ENCODE measurements around the gene SLC19A2.

Gene SLC19A2

GRCh38 chr1:169495046-169495775, 9.5 kb upstream of the SLC19A2 start:
- H3K36me3 ChIP-seq (replicated peaks) = no peaks in the 10 kb centered on the region
- H3K27me3 ChIP-seq (ENCODE audit: low read depth) = 0 out of 2 replicates have a peak, but pooled peaks cover 4% of the 10 kb centered on the region
- in situ Hi-C loops (cut with MboI; ENCODE audit: low sequenced_read_pairs) = no loop called here
- no peaks in the 10 kb centered on the region for H3K4me1 ChIP-seq
- no peaks in the 10 kb centered on the region for H3K9me3 ChIP-seq
- H3K4me3 ChIP-seq = no peak overlapping the region
- DNase-seq (ENCODE audit: low spot score in 2 of 2) = no peak

DNA sequence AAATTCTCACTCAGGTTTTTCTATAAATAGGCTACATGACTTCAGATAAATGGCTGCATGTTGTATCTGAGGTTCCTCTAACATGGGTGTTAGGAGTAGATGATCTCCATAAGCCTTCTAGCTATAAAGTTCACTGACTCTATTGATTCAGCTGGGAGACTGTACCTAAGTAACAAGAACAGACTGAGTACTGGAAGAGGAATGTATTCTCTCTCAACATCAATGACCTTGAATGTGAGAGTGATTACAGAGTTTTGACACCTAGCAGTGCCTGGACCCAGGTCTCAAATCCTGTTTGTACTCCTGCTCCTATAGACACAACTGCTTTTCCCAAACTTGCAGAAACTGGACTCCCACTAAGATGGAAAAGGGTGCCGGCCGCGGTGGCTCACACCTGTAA, 8.6 kb upstream of the SLC19A2 start:
- DNase-seq (ENCODE audit: low spot score in 2 of 2) = no peak
- H3K36me3 ChIP-seq (replicated peaks) = no peaks in the 10 kb centered on the region
- no peaks in the 10 kb centered on the region for H3K4me1 ChIP-seq
- H3K4me3 ChIP-seq = no peak overlapping the region
- H3K27me3 ChIP-seq (ENCODE audit: low read depth) = 0 out of 2 replicates have a peak, but pooled peaks cover 4% of the 10 kb centered on the region
- in situ Hi-C loops (cut with MboI; ENCODE audit: low sequenced_read_pairs) = no loop called here
- H3K9me3 ChIP-seq = no peaks in the 10 kb centered on the region

DNA sequence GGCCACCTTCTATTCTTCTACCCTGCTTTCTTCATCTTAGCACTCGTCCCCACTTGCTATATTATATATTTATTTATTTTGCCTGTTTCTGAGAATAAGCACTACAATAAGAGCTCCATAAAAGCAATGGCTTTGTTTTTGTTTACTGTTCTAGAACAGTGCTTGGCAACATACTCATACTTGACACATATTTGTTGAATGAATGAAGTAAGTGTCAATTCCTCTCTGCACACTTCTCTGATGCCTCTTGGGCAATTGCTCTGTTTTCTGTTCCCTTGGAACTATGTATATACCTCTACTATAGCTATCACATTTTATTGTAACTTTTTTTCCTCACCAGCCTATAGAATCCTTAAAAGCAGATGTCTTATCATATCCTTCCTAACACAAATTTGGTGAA, 7.5 kb upstream of the SLC19A2 start:
- no peaks in the 10 kb centered on the region for H3K9me3 ChIP-seq

GRCh38 chr1:169491845-169492281, 6.1 kb upstream of the SLC19A2 start:
- Histone ChIP-seq H3K36me3 (replicated peaks) (no peaks in the 10 kb centered on the region), H3K9me3 (no peaks in the 10 kb centered on the region), H3K27me3 (ENCODE audit: low read depth) (0 out of 2 replicates have a peak, but pooled peaks cover 4% of the 10 kb centered on the region), H3K4me1 (peaks cover under 1% of the 10 kb centered on the region; the same call in 1 of the 2 replicates), H3K4me3 (no peak overlapping the region)
- DNase-seq (ENCODE audit: low spot score in 2 of 2) = no peak
- in situ Hi-C loops (cut with MboI; ENCODE audit: low sequenced_read_pairs) = no loop called here

More for the DNA sequence above, 7.5 kb upstream of the SLC19A2 start:
- Histone ChIP-seq H3K4me1 (no peaks in the 10 kb centered on the region), H3K4me3 (no peak overlapping the region), H3K27me3 (ENCODE audit: low read depth) (0 out of 2 replicates have a peak, but pooled peaks cover 4% of the 10 kb centered on the region), H3K36me3 (replicated peaks) (no peaks in the 10 kb centered on the region)
- in situ Hi-C loops (cut with MboI; ENCODE audit: low sequenced_read_pairs) = no loop called here
- no peak for DNase-seq (ENCODE audit: low spot score in 2 of 2)

DNA sequence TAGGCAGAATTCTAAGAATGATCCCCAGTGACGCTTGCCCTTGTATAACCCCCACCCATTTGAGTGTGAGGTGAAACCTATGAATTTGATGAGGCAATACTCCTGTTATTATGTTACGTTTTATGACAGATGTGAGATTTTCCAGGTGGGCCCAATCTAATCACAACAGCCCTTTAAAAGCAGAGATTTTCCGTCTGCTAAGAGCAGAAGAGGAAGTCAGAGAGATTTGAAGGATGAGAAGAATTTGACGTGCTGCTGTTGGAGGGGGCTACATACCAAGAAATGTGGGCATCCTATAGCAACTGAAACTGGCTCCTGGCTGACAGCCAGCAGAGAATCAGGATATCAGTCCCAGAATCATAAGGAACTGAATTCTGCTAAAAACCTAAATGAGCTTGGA, 2.4 kb upstream of the SLC19A2 start:
- H3K27me3 ChIP-seq (ENCODE audit: low read depth) = no peaks in the 10 kb centered on the region
- no peaks in the 10 kb centered on the region for H3K36me3 ChIP-seq (replicated peaks)
- H3K9me3 ChIP-seq = no peaks in the 10 kb centered on the region
- in situ Hi-C loops (cut with MboI; ENCODE audit: low sequenced_read_pairs) = loop anchor here (10.0 kb wide), 1 partner anchor 383 kb away; the partner anchor contains the start of gene ATP1B1
- no peak overlapping the region for H3K4me3 ChIP-seq
- no peak for DNase-seq (ENCODE audit: low spot score in 2 of 2)
- H3K4me1 ChIP-seq = peaks cover 17% of the 10 kb centered on the region

DNA sequence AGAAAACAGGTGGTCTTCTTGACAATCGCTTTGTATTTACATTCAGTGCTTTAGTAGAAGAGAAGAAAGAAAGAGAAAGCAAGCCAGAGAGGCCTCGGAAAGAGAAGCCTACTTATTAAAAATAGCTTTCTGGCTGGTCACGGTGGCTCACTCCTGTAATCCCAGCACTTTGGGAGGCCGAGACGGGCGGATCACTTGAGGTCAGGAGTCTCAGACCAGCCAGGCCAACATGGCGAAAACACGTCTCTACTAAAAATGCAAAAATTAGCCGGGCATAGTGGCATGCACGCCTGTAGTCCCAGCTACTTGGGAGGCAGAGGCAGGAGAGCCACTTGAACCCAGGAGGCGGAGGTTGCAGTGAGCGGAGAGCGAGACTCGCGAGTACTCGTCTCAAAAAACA, 1.8 kb upstream of the SLC19A2 start:
- DNase-seq (ENCODE audit: low spot score in 2 of 2) = no peak
- Histone ChIP-seq H3K4me3 (no peak overlapping the region), H3K9me3 (no peaks in the 10 kb centered on the region), H3K27me3 (ENCODE audit: low read depth) (no peaks in the 10 kb centered on the region), H3K4me1 (peaks cover 23% of the 10 kb centered on the region), H3K36me3 (replicated peaks) (no peaks in the 10 kb centered on the region)
- in situ Hi-C loops (cut with MboI; ENCODE audit: low sequenced_read_pairs) = loop anchor here (10.0 kb wide), 1 partner anchor 383 kb away; the partner anchor contains the start of gene ATP1B1

- in situ Hi-C loops (cut with MboI; ENCODE audit: low sequenced_read_pairs) = loop anchor here (10.0 kb wide), 1 partner anchor 382 kb away; the partner anchor contains the start of gene ATP1B1
- Histone ChIP-seq H3K4me3 (no peak overlapping the region), H3K36me3 (replicated peaks) (no peaks in the 10 kb centered on the region), H3K4me1 (peaks cover 25% of the 10 kb centered on the region), H3K27me3 (ENCODE audit: low read depth) (no peaks in the 10 kb centered on the region), H3K9me3 (no peaks in the 10 kb centered on the region)
- no peak for DNase-seq (ENCODE audit: low spot score in 2 of 2)
These were observed 1.4 kb upstream of the SLC19A2 start for GRCh38 chr1:169487133-169487532.

- in situ Hi-C loops (cut with MboI; ENCODE audit: low sequenced_read_pairs) = loop anchor here (10.0 kb wide), 1 partner anchor 382 kb away; the partner anchor contains the start of gene ATP1B1
- H3K27me3 ChIP-seq (ENCODE audit: low read depth) = no peaks in the 10 kb centered on the region
- H3K36me3 ChIP-seq (replicated peaks) = no peaks in the 10 kb centered on the region
- peak overlapping the region; percentile 72 for H3K4me3 ChIP-seq
- DNase-seq (ENCODE audit: low spot score in 2 of 2) = peak in 1 of 2 experiments; percentile 15
- H3K9me3 ChIP-seq = no peaks in the 10 kb centered on the region
- H3K4me1 ChIP-seq = peaks cover 26% of the 10 kb centered on the region
These were observed 722 bp upstream of the SLC19A2 start for GRCh38 chr1:169486281-169487051.

DNA sequence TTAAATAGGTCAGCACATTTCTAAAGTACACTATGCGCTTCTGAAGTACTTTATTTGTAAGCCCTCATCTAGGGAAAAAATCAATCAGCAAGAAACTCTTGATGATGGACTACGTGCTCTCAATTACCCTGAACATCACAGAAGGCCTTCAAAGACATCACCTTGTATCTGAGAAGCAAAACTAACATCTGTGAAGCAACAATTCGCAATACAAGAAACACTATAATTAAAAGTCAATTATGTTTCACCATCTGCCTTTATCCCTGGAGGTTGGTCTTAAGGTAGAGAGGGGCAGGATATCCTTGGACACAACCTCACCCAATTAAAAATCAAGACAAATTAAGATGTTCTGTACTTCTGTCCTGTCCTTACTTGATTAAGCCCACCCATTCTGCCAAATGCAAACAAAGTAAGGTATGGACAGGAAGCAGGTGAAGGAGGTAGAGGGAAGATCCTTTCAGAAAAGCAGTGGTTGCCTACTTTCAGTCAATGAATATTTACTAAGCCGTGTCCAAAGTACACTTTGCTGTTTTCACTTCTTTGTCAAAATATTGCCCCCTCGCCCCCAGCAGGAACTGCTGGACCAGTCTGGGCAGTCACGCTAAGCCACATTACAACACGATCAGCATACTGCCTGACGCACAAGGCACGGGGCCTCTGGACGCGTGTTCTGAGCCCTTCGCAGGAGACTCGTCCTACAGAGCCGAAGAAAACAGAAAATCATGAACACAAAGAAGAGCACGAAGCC, 887 bp downstream of the SLC19A2 start:
- Histone ChIP-seq H3K9me3 (no peaks in the 10 kb centered on the region), H3K27me3 (ENCODE audit: low read depth) (no peaks in the 10 kb centered on the region), H3K36me3 (replicated peaks) (no peaks in the 10 kb centered on the region), H3K4me1 (peaks cover 42% of the 10 kb centered on the region), H3K4me3 (peak overlapping the region; percentile 72)
- DNase-seq (ENCODE audit: low spot score in 2 of 2) = peak; percentile 24 to 34
- in situ Hi-C loops (cut with MboI; ENCODE audit: low sequenced_read_pairs) = loop anchor here (10.0 kb wide), 1 partner anchor 380 kb away; the partner anchor contains the start of gene ATP1B1

- in situ Hi-C loops (cut with MboI; ENCODE audit: low sequenced_read_pairs) = loop anchor here (10.0 kb wide), 1 partner anchor 379 kb away; the partner anchor contains the start of gene ATP1B1
- Histone ChIP-seq H3K36me3 (replicated peaks) (no peaks in the 10 kb centered on the region), H3K4me3 (peak overlapping the region; percentile 72), H3K27me3 (ENCODE audit: low read depth) (no peaks in the 10 kb centered on the region), H3K4me1 (peaks cover 46% of the 10 kb centered on the region), H3K9me3 (no peaks in the 10 kb centered on the region)
- no peak for DNase-seq (ENCODE audit: low spot score in 2 of 2)
These were observed 1.6 kb downstream of the SLC19A2 start for GRCh38 chr1:169484101-169484500.

GRCh38 chr1:169483500-169483966, 2.2 kb downstream of the SLC19A2 start:
- Histone ChIP-seq H3K27me3 (ENCODE audit: low read depth) (no peaks in the 10 kb centered on the region), H3K36me3 (replicated peaks) (no peaks in the 10 kb centered on the region), H3K4me1 (peaks cover 49% of the 10 kb centered on the region), H3K4me3 (peak overlapping the region; percentile 72), H3K9me3 (no peaks in the 10 kb centered on the region)
- peak; percentile 30 to 67 for DNase-seq (ENCODE audit: low spot score in 2 of 2)
- in situ Hi-C loops (cut with MboI; ENCODE audit: low sequenced_read_pairs) = loop anchor here (10.0 kb wide), 1 partner anchor 379 kb away; the partner anchor contains the start of gene ATP1B1

GRCh38 chr1:169479363-169480066, 6.2 kb downstream of the SLC19A2 start:
- DNase-seq (ENCODE audit: low spot score in 2 of 2) = peak in 1 of 2 experiments; percentile 86
- Histone ChIP-seq H3K4me1 (peaks cover 52% of the 10 kb centered on the region), H3K27me3 (ENCODE audit: low read depth) (no peaks in the 10 kb centered on the region), H3K36me3 (replicated peaks) (no peaks in the 10 kb centered on the region; the same call in 1 of the 2 replicates), H3K9me3 (no peaks in the 10 kb centered on the region), H3K4me3 (no peak overlapping the region)
- in situ Hi-C loops (cut with MboI; ENCODE audit: low sequenced_read_pairs) = loop anchor here (10.0 kb wide), 1 partner anchor 375 kb away; the partner anchor contains the start of gene ATP1B1
